Measurements from ENCODE around the gene CMIP.

The CMIP gene

GRCh38 chr16:81553814-81554675 lies 109.4 kb downstream of the CMIP start:
- no peak for DNase-seq

DNA sequence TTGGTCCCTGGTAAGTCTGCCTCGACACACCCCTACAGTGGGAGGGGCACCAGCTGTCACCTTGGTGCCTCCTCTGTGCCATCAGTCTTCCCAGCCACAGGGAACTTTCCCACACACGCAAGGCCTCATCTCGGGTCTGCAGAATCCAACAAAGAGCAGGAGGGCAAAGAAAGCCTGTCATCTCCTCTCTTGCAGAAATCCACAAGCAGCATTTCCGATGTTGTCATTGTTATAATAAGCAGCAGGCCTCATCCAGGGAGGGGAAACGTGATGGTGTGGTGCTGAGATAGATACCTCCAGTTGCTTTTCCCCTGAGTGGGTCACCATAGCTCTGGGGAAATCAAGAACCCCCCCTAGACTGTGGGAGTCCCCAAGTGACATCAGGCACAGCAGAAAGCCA lies 110.4 kb downstream of the CMIP start:
- DNase-seq: no peak

DNA sequence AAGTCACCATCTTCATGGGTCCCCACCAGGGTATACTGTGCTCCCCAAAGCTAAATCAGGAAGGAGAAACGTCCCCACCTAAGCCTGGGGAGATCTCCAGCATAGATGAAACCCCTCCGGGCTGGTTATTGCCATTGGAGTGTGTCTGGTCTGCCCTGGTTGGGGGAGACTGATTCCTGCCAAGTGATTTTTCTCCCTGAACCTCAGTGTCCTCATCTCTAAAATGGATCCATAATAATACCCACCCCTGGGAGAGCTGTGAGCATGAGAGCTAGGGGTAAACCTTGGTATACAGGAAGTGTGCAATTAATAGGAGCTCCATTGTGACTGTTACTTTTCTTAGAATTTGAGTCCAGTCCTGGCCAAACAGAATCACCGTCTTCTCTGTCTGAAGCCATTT lies 111.1 kb downstream of the CMIP start:
- DNase-seq: no peak

GRCh38 chr16:81556715-81557284 lies 112.2 kb downstream of the CMIP start:
- DNase-seq: no peak

- DNase-seq: no peak
Measured at GRCh38 chr16:81558077-81558443, 113.5 kb downstream of the CMIP start.

- peak; percentile 90 for DNase-seq
Measured at GRCh38 chr16:81558444-81559175, 114.0 kb downstream of the CMIP start.

DNA sequence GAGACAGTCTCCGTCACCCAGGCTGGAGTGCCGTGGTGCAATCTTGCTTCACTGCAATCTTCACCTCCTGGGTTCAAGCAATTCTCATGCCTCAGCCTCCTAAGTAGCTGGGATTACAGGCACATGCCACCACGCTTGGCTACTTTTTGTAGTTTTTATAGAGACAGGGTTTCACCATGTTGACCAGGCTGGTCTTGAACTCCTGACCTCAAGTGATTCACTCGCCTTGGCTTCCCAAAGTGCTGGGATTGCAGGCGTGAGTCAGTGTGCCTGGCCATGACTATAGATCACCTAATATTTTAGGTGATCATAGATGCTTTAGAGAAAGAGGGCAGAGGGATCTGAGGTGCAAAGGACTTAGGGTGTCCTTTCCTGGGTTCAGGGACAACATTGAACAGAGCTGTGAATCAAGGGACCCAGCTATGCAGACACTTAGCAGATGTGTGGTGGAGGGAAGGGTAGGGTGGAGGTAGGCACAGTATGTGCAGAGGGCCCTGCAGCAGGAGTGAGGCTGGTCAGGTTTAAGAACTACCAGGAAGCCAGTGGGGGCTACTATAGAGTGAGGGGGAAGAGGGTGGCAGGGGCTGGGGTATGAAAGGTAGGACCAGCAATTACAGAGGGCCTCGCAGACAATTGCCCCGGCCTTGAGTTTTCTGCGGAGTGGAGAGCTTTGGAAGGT lies 116.5 kb downstream of the CMIP start:
- DNase-seq: no peak

DNA sequence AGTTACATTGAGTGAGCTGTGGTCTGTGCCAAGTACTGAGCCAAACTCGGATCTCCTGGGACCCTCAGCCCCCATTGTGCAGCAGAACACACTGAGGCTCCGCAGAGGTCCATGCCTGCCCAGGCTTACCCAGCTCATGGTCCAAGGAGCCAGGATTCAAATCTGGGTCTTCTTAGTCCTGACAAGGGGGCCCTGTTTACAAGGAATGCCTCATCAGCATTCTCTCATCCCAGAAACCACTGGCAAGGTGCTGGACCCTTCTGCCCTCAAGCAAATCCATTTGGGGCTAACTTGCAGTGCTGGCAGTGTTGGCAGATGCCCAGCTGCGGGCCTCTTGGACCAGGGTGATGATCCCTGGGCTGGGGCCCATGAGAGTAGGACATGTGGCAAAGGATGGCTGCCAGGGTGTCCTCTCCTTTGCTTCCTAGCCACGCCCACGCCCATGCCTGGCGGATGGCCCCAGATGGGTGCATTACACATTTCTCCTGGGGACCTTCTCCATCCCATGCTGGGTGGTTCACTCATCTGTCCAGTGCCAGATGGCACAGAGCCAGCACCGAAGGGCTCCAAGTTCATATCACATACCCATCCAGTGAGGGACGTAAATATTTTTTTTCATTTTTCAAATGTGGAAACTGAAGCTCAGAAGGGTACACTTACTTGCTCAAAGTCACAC lies 117.7 kb downstream of the CMIP start:
- no peak for DNase-seq

GRCh38 chr16:81562926-81563325 lies 118.3 kb downstream of the CMIP start:
- DNase-seq: no peak

DNA sequence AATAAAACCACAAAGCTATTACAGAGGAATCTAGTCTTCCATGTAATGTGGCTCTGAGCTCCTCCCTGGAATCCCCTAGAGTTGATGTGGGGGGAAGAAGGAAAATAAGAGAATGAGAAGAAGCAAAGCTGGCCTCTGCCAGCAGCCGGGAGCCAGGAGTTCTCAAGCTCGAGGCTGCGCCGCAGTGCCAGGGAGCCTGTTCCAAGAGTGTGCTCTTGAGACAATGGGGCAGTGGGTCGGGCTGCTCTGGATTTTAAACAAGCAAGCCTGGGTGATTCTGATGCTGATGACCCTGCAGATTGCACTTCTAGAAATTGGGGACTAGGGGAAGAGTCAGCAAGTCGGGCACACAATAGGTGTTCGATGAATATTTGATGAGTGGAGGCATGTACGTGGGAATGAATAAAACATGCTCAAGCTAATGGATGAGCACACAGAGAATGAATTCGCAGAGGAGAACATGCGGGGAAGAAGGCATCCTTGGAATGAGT lies 119.9 kb downstream of the CMIP start:
- DNase-seq: no peak

- DNase-seq: no peak
Measured at GRCh38 chr16:81565321-81566028, 120.9 kb downstream of the CMIP start.

DNA sequence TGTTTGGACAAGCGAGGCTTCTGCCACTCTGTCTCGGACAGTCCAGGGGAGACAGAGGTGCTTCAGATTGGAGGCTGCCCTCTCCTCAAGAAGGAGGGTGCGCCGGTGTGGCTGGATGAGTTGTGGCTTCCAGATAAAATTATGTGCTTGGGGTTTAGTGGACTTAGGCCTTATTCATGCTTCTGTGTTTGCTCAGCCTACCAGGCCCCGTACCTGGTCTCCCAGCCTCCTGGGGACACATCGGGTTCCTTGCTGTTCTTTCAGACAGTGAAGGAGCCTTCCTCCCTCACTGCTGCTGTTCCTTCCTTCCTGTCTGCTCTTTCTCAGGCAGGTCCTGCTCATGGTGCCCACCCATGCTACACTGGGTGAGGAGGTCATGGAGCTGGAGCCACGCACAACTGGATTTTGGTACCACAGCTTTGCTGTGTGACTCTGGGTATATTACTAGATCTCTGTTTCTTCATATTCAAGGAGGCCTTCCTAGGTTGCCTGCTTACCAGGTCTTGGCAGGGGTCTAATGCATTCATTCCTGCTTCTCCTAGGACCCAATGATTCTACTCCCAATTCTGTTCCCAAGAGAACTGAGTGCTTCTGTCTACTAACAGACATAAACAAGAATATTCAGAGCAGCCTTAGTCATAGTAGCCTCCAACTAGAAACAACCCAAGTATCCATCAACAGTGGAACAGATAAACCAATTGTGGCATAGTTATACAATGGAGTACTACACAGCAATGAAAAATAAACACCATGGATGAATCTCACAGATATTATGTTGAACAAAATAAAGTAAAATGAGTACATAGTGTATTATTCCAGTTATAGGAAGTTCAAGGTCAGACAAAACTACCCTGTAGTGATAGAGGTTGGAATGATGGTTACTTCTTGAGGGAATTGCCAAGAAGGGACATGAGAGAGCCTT lies 121.7 kb downstream of the CMIP start:
- DNase-seq: no peak

DNA sequence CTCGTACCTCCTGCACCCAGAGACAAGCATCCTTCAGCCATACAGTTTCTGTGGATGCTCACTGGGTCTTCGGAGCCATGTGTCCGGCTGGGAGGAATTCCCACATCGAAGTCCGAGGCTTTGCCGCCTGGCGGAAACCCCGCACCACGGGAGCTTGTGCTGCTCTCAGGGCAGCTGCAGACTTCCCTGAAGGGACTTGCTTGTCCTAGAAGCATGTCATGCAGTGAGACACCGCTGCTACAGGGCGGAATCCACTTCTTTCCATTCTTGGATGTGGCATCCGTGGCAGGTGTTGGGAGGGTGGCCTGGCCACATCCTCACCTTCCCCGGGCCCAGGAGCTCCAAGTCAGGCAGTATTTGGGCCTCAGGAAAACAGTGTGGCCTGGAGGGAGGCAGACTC lies 122.5 kb downstream of the CMIP start:
- DNase-seq: no peak

- DNase-seq: peak; percentile 32
Measured at GRCh38 chr16:81567987-81568748, 123.6 kb downstream of the CMIP start.

DNA sequence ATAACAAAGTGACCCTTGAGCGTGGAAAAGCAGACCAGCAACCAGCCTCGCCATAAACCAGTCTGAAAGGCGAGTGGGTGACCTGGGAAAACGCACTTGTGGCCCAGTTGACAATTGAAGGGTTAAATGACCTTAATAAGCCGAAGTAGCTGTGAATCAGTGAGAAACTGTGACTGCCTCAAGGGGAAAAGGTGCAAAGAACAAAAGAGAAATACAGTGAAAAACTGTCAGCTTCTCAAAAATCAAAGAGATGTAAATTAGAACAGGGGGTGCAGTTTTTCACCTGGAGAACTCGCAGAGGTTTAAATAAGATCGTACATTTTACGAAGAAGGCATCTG lies 124.1 kb downstream of the CMIP start:
- no peak for DNase-seq

DNA sequence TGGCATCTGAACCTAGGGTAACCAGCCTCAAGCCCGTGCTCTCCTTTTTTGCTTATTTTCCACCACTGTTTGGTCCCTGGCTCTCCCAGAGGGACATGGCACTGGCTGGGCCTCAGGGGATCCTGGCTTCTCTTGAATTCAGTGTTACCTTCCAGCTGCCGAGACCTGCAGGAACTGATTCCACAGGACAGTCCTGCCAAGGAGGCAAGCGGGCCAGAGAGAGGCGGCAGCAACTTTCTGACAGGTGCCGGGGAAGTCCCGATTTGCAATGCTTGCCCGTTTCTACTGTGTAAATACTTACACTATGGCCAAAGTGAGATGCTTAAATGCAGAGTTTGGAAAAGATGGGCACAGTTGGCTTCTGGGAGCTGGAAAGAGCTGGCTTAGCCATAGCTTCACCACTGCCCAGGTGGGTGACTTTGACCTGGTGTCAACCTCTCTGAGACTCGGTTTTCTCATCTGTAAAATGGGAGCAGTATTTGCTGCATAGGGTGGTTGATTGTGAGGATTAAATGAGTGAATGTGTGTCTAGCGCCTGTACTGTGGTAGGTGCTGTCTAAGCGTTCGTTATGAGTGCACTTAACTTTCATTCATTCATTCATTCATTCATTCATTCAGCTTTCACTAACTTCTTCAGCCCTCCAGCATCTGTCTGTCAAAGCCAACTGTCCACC lies 124.9 kb downstream of the CMIP start:
- DNase-seq: no peak

- DNase-seq: no peak
Measured at GRCh38 chr16:81570151-81570846, 125.7 kb downstream of the CMIP start.

- no peak for DNase-seq
Measured at GRCh38 chr16:81571175-81571574, 126.6 kb downstream of the CMIP start.

Measured in hematopoietic multipotent progenitor cell treated with erythropoietin and hydrocortisone succinate and interleukin-3 and kit ligand, for 4 days (in vitro differentiated cells).